Lung microvascular endothelial cell (primary cell): ENCODE measurements around the gene ABCD3. TPM values are rescaled to one million over a fixed set of nuclear protein-coding genes. Genes with fewer than 3 reads are reported as not detected.
A peak's percentile ranks its signal among the peaks of the same experiment; 100 is the strongest.
"Not testable (repeated sequence)": the region's sequence is repeated elsewhere in the genome, so short reads cannot be mapped to it uniquely, and the experiment has no call there.

Experiments used
- DNase-seq, 2 donors: peaks; one replicate each; pipeline versions ENCODE4 v3.0.0 to v3.0.0-alpha.2; 2010; ENCODE audit warnings: low read depth in 2 of 2
- total RNA-seq: library from RNA; depleted of rRNA; stranded (reverse); fragments of >200 nt; gene quantifications from 2 replicates; pipeline ENCODE4 v1.2.1, GENCODE V29; 2014

ABCD3 gene
- total RNA-seq, result 25.7 and 29.6 TPM in 2 replicates

GRCh38 chr1:94417978-94418663 lies at the start of gene ABCD3:
Gene ABCD3 (plus strand): TSS chr1:94418389. CDS start chr1:94418479, 90 bp downstream.
- DNase-seq, result peak; percentile 95 to 97

GRCh38 chr1:94372771-94373170 lies 45.4 kb upstream of the ABCD3 start:
- not testable (repeated sequence) for DNase-seq

- not testable (repeated sequence) for DNase-seq
Observed at GRCh38 chr1:94373311-94373710, 44.9 kb upstream of the ABCD3 start.

- peak in 1 of 2 donors; percentile 6 for DNase-seq
Observed at GRCh38 chr1:94375666-94376065, 42.5 kb upstream of the ABCD3 start.

- not testable (repeated sequence) for DNase-seq
Observed at GRCh38 chr1:94378493-94378892, 39.7 kb upstream of the ABCD3 start.

GRCh38 chr1:94379615-94380014 lies 38.6 kb upstream of the ABCD3 start:
- DNase-seq, result no peak

- no peak for DNase-seq
Observed at GRCh38 chr1:94382201-94382600, 36.0 kb upstream of the ABCD3 start.

GRCh38 chr1:94383966-94384408 lies 34.2 kb upstream of the ABCD3 start:
- DNase-seq, result no peak

- DNase-seq, result peak; percentile 11 to 16
Observed at GRCh38 chr1:94384485-94385265, 33.5 kb upstream of the ABCD3 start.

GRCh38 chr1:94385308-94385929 lies 32.8 kb upstream of the ABCD3 start:
- DNase-seq, result no peak

- DNase-seq, result no peak
Observed at GRCh38 chr1:94389298-94389697, 28.9 kb upstream of the ABCD3 start.

GRCh38 chr1:94394247-94394646 lies 23.9 kb upstream of the ABCD3 start:
- no peak for DNase-seq

- no peak for DNase-seq
Observed at GRCh38 chr1:94395231-94395630, 23.0 kb upstream of the ABCD3 start.

- no peak for DNase-seq
Observed at GRCh38 chr1:94395748-94396309, 22.4 kb upstream of the ABCD3 start.

GRCh38 chr1:94396356-94397010 lies 21.7 kb upstream of the ABCD3 start:
- peak in 1 of 2 donors; percentile 11 for DNase-seq

- no peak for DNase-seq
Observed at GRCh38 chr1:94398356-94398755, 19.8 kb upstream of the ABCD3 start.

- no peak for DNase-seq
Observed at GRCh38 chr1:94399453-94399852, 18.7 kb upstream of the ABCD3 start.

- DNase-seq, result no peak
Observed at GRCh38 chr1:94401206-94401605, 17.0 kb upstream of the ABCD3 start.

- peak in 1 of 2 donors; percentile 15 for DNase-seq
Observed at GRCh38 chr1:94406446-94406845, 11.7 kb upstream of the ABCD3 start.

- no peak for DNase-seq
Observed at GRCh38 chr1:94408104-94408830, 9.9 kb upstream of the ABCD3 start.

- DNase-seq, result no peak
Observed at GRCh38 chr1:94411237-94411636, 7.0 kb upstream of the ABCD3 start.
